ENCODE data around the gene MSLN. TPM values are rescaled to one million over a fixed set of nuclear protein-coding genes. Genes with fewer than 3 reads are reported as not detected.
"Not testable (repeated sequence)": the region's sequence is repeated elsewhere in the genome, so short reads cannot be mapped to it uniquely, and the experiment has no call there.

Gene MSLN
- total RNA-seq, 2 donors from 2014 or later: 0.74 to 7.3 TPM

DNA sequence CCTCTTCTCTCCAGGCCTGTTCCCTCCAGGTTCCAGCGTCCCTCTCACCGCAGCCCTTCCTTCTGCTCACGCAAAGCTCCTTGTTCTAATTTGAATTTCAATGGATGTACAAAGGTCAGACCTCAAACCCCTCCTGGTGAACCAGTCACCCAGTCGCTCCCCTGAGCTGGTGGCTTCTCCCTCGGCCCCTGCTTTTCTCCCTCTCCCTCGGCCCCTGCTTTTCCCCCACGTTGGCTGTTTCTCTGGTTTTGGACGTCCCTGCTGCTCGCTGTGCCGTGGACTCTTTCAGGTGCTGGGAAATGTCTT is 8.6 kb upstream of the MSLN start:
- Histone ChIP-seq H3K4me1 (replicated peaks) (no peaks in the 10 kb centered on the region), H3K36me3 (no peaks in the 10 kb centered on the region), H3K9me3 (no peaks in the 10 kb centered on the region), H3K4me3 (no peak overlapping the region), H3K27me3 (replicated peaks; ENCODE audit: insufficient read depth) (no peaks in the 10 kb centered on the region), H3K27ac (peak overlapping the region in 1 of 2 donors; percentile 36)
- TF ChIP-seq CTCF (IDR thresholded peaks at IDR 0.05) (no peak), POLR2A (IDR thresholded peaks at IDR 0.05) (no peak), POLR2AphosphoS5 (IDR thresholded peaks at IDR 0.05) (no peak)
- DNase-seq (ENCODE audit: low spot score): no peak
- intact Hi-C loops (cut with DNase I): no loop called here
- 26% methylated on average over 10 of the region's 10 CpGs for WGBS

DNA sequence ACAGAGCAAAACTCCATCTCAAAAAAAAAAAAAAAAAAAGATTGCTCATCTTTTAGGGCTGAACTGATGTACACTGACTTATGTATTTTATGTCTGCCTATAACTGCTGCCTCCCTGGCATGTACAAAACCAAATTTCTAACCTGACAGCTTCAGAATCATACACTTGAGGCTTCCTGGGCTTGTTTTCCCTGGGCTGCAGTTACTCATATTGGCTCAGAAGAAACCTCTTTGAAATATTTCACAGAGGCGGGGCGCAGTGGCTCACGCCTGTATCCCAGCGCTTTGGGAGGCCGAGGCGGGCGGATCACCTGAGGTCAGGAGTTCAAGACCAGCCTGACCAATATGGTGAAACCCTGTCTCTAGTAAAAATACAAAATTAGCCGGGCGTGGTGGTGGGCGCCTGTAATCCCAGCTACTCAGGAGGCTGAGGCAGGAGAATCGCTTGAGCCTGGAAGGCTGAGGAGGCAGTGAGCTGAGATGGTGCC is 6.4 kb upstream of the MSLN start:
- H3K9me3 ChIP-seq; H3K27ac ChIP-seq; H3K4me1 ChIP-seq (replicated peaks); H3K27me3 ChIP-seq (replicated peaks; ENCODE audit: insufficient read depth); H3K4me3 ChIP-seq; DNase-seq (ENCODE audit: low spot score); intact Hi-C loops (cut with DNase I); H3K36me3 ChIP-seq: not testable (repeated sequence)
- 86% methylated on average over 11 of the region's 11 CpGs for WGBS

DNA sequence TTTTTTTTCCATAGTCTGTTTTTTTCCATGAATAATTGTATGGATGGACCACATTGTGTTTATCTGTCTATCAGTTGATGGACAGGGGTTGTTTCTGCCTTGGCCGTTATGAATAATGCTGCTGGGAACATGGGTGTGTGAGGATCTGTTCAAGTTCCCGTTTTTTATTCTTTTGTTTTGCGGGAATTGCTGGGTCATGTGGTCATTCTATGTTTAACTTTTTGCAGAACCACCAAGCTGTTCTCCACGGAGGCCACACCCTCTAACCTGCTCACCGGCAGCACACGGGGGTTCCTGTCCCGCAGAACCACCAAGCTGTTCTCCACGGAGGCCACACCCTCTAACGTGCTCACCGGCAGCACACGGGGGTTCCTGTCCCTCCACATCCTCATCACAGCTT is 5.9 kb upstream of the MSLN start:
- Histone ChIP-seq H3K9me3 (no peaks in the 10 kb centered on the region), H3K4me3 (no peak overlapping the region), H3K27me3 (replicated peaks; ENCODE audit: insufficient read depth) (no peaks in the 10 kb centered on the region), H3K36me3 (no peaks in the 10 kb centered on the region), H3K27ac (no peak overlapping the region), H3K4me1 (replicated peaks) (no peaks in the 10 kb centered on the region)
- TF ChIP-seq POLR2A (IDR thresholded peaks at IDR 0.05) (no peak), POLR2AphosphoS5 (IDR thresholded peaks at IDR 0.05) (no peak), CTCF (IDR thresholded peaks at IDR 0.05) (no peak)
- intact Hi-C loops (cut with DNase I): no loop called here
- 40% methylated on average over 11 of the region's 11 CpGs for WGBS
- no peak for DNase-seq (ENCODE audit: low spot score)

GRCh38 chr16:756428-756827 is 4.1 kb upstream of the MSLN start:
- TF ChIP-seq POLR2A (IDR thresholded peaks at IDR 0.05) (no peak), POLR2AphosphoS5 (IDR thresholded peaks at IDR 0.05) (no peak), CTCF (IDR thresholded peaks at IDR 0.05) (no peak)
- Histone ChIP-seq H3K9me3 (no peaks in the 10 kb centered on the region), H3K4me1 (replicated peaks) (no peaks in the 10 kb centered on the region), H3K27me3 (replicated peaks; ENCODE audit: insufficient read depth) (no peaks in the 10 kb centered on the region), H3K4me3 (no peak overlapping the region), H3K27ac (no peak overlapping the region), H3K36me3 (no peaks in the 10 kb centered on the region)
- intact Hi-C loops (cut with DNase I): no loop called here
- WGBS: 95% methylated on average over 5 of the region's 5 CpGs
- no peak for DNase-seq (ENCODE audit: low spot score)

DNA sequence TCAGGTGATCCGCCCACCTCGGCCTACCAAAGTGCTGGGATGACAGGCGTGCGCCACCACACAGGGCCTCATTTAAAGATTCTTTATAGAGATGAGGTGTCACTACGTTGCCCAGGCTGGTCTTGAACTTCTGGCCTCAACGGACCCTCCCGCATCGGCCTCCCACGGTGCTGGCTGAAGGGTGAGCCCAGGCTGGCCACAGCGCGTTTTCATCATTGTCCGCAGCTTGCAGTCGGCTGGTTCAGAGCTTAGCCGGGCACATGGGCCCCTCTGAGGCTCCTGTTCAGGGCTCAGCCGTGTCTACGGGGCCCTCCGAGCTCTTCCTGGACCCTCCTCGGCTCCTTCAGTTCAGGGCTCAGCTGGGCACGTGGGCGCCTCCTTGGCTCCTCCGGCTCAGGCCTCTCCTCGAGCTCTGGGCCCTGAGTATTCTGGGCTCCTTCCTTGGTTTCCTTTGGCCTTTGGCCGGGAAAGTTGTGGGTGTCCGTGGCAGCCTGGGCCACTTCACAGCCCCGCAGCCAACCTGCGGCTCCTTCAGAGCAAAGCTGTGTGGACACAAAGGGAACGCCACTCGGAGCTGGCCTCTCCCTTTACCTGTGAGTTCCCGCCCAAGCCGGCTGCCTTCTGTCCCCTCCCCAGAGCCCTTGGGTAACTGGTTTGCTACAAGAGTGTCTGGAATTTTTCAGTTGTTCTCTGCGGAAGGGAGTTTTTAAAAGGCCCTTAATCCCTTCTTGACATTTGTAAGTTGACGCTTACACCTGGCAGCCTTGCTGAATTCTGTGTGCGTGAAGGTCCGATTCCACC is 1.2 kb upstream of the MSLN start:
- Histone ChIP-seq H3K4me1 (replicated peaks) (no peaks in the 10 kb centered on the region), H3K4me3 (no peak overlapping the region), H3K27me3 (replicated peaks; ENCODE audit: insufficient read depth) (no peaks in the 10 kb centered on the region), H3K36me3 (no peaks in the 10 kb centered on the region), H3K9me3 (no peaks in the 10 kb centered on the region), H3K27ac (no peak overlapping the region)
- peak; percentile 42 for DNase-seq (ENCODE audit: low spot score)
- intact Hi-C loops (cut with DNase I): no loop called here
- TF ChIP-seq POLR2AphosphoS5 (IDR thresholded peaks at IDR 0.05): no peak
- no peak for TF ChIP-seq POLR2A (IDR thresholded peaks at IDR 0.05)
- no peak for TF ChIP-seq CTCF (IDR thresholded peaks at IDR 0.05)
- WGBS: 69% methylated on average over 34 of the region's 34 CpGs
